ENCODE data around the gene CA5A.

DNA sequence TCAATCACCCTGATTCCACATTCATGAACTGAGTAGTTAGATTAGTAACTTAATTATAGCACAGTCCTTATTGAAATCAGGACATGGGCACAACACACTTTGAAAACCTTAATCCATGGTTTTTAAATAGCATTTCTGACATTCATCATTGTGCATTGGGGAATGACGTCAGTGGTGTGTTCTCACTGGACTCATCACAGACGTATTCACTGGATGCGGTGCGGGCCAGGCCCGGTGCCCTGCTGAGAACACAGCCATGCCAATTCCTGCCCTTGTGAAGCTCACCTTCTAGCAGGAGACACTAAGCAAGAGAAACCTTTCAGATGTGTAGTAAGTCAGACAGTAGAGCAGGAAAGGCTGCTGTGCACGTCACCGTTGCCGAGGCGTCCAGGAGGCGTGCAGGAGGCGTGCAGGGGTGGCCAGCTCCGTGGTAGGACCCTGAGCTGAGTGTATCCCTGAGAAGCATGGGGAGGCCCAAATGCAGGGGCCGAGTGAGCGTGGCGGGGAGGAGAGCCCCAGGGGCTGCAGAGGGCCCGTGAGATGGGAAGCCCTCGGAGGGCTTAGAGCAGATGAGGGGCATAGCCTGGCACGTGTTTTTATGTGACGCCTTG, 27.8 kb upstream of the CA5A start:
- no peak for TF ChIP-seq ZNF562 (CRISPR knock-in tag; IDR thresholded peaks at IDR 0.05; ENCODE audit: borderline replicate concordance)
- no peak for TF ChIP-seq TARDBP (CRISPR knock-in tag; IDR thresholded peaks at IDR 0.05)
- TF ChIP-seq AFF4 (CRISPR knock-in tag; IDR thresholded peaks at IDR 0.05): no peak
- no peak for TF ChIP-seq ZBTB8A (CRISPR knock-in tag; IDR thresholded peaks at IDR 0.05; ENCODE audit: borderline replicate concordance, low read depth)
- TF ChIP-seq, protein P1, sequence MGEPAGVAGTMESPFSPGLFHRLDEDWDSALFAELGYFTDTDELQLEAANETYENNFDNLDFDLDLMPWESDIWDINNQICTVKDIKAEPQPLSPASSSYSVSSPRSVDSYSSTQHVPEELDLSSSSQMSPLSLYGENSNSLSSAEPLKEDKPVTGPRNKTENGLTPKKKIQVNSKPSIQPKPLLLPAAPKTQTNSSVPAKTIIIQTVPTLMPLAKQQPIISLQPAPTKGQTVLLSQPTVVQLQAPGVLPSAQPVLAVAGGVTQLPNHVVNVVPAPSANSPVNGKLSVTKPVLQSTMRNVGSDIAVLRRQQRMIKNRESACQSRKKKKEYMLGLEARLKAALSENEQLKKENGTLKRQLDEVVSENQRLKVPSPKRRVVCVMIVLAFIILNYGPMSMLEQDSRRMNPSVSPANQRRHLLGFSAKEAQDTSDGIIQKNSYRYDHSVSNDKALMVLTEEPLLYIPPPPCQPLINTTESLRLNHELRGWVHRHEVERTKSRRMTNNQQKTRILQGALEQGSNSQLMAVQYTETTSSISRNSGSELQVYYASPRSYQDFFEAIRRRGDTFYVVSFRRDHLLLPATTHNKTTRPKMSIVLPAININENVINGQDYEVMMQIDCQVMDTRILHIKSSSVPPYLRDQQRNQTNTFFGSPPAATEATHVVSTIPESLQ (CRISPR knock-in tag; conservative IDR thresholded peaks at IDR 0.05): no peak
- TF ChIP-seq PBX3 (CRISPR knock-in tag; IDR thresholded peaks at IDR 0.05; ENCODE audit: borderline replicate concordance): no peak
- TF ChIP-seq TERF1 (CRISPR knock-in tag; IDR thresholded peaks at IDR 0.05): no peak
- TF ChIP-seq CTCF (CRISPR knock-in tag; IDR thresholded peaks at IDR 0.05): no peak
- no peak for TF ChIP-seq RXRA (CRISPR knock-in tag; IDR thresholded peaks at IDR 0.05)
- TF ChIP-seq ZNF770 (CRISPR knock-in tag; IDR thresholded peaks at IDR 0.05): no peak
- no peak for TF ChIP-seq SNAPC2 (CRISPR knock-in tag; IDR thresholded peaks at IDR 0.05)
- no peak for TF ChIP-seq NFE2L2 (IDR thresholded peaks at IDR 0.05; ENCODE audit: low read length)
- no peak for TF ChIP-seq MAX (IDR thresholded peaks at IDR 0.05)
